Mucosa of rectum (tissue), 2 donors: ENCODE results near the gene PTPN3.
A peak's percentile ranks its signal among the peaks of the same experiment; 100 is the strongest.
"Not testable (repeated sequence)": the region's sequence is repeated elsewhere in the genome, so short reads cannot be mapped to it uniquely, and the experiment has no call there.

ENCODE experiments used
- H3K27ac ChIP-seq, 2 donors: one replicate each; pipeline ENCODE4 v1.7.0; 2013; ENCODE audit warnings: inconsistent platforms in 2 of 2, low read depth in 2 of 2, low read length in 2 of 2
- H3K27me3 ChIP-seq, 2 donors: one replicate each; pipeline ENCODE4 v1.7.0; 2013; ENCODE audit warnings: low read length in 2 of 2; ENCODE audit not compliant: control insufficient read depth in 2 of 2, insufficient read depth in 2 of 2
- H3K36me3 ChIP-seq, 2 donors: one replicate each; pipeline ENCODE4 v1.7.0; 2013; ENCODE audit warnings: low read length in 2 of 2; ENCODE audit not compliant: control insufficient read depth in 2 of 2, insufficient read depth in 2 of 2
- H3K4me1 ChIP-seq, 2 donors: one replicate each; pipeline ENCODE4 v1.7.0; 2013; ENCODE audit warnings: low read length in 2 of 2, mild to moderate bottlenecking in 1 of 2; ENCODE audit not compliant: control insufficient read depth in 2 of 2, insufficient read depth in 2 of 2
- H3K4me3 ChIP-seq, 2 donors: one replicate each; pipeline ENCODE4 v1.7.0; 2013; ENCODE audit warnings: low read length in 2 of 2
- H3K9ac ChIP-seq, 2 donors: one replicate each; pipeline ENCODE4 v1.7.0; 2013; ENCODE audit warnings: low read length in 2 of 2, low read depth in 1 of 2, mild to moderate bottlenecking in 1 of 2
- H3K9me3 ChIP-seq, 2 donors: one replicate each; pipeline ENCODE4 v1.7.0; 2013; ENCODE audit warnings: low read length in 2 of 2; ENCODE audit not compliant: control insufficient read depth in 2 of 2
- donor health status: healthy.
- donor health status: Normal muscosa, but diverticular disease.

The PTPN3 gene

GRCh38 chr9:109382585-109382984 is 115.5 kb downstream of the PTPN3 start:
- Histone ChIP-seq H3K4me1 (peaks cover 0 to 8% of the 10 kb centered on the region in 2 donors), H3K27me3 (no peaks in the 10 kb centered on the region), H3K9me3 (no peaks in the 10 kb centered on the region), H3K36me3 (peaks cover 68 to 72% of the 10 kb centered on the region in 2 donors), H3K9ac (no peak overlapping the region), H3K4me3 (no peak overlapping the region), H3K27ac (no peak overlapping the region)

GRCh38 chr9:109382182-109382581 is 115.9 kb downstream of the PTPN3 start:
- H3K27ac ChIP-seq: no peak overlapping the region
- H3K4me1 ChIP-seq: peaks cover 0 to 8% of the 10 kb centered on the region in 2 donors
- H3K9ac ChIP-seq: no peak overlapping the region
- H3K9me3 ChIP-seq: no peaks in the 10 kb centered on the region
- H3K36me3 ChIP-seq: peaks cover 64 to 68% of the 10 kb centered on the region in 2 donors
- no peak overlapping the region for H3K4me3 ChIP-seq
- no peaks in the 10 kb centered on the region for H3K27me3 ChIP-seq

- no peak overlapping the region for H3K9ac ChIP-seq
- H3K27me3 ChIP-seq: no peaks in the 10 kb centered on the region
- no peaks in the 10 kb centered on the region for H3K9me3 ChIP-seq
- H3K27ac ChIP-seq: no peak overlapping the region
- H3K36me3 ChIP-seq: peaks cover 55 to 58% of the 10 kb centered on the region in 2 donors
- peaks cover 0 to 8% of the 10 kb centered on the region in 2 donors for H3K4me1 ChIP-seq
- no peak overlapping the region for H3K4me3 ChIP-seq
Measured at GRCh38 chr9:109381011-109381729, 116.9 kb downstream of the PTPN3 start.

GRCh38 chr9:109379513-109379912 is 118.6 kb downstream of the PTPN3 start:
- no peak overlapping the region for H3K4me3 ChIP-seq
- no peaks in the 10 kb centered on the region for H3K9me3 ChIP-seq
- no peaks in the 10 kb centered on the region for H3K27me3 ChIP-seq
- H3K27ac ChIP-seq: peak overlapping the region in 1 of 2 donors; percentile 54
- H3K9ac ChIP-seq: no peak overlapping the region
- H3K4me1 ChIP-seq: peaks cover 0 to 8% of the 10 kb centered on the region in 2 donors
- peaks cover 40 to 47% of the 10 kb centered on the region in 2 donors for H3K36me3 ChIP-seq

- Histone ChIP-seq H3K4me1 (peaks cover 0 to 8% of the 10 kb centered on the region in 2 donors), H3K4me3 (no peak overlapping the region), H3K27me3 (no peaks in the 10 kb centered on the region), H3K9ac (no peak overlapping the region), H3K9me3 (no peaks in the 10 kb centered on the region), H3K27ac (no peak overlapping the region), H3K36me3 (peaks cover 30 to 40% of the 10 kb centered on the region in 2 donors)
Measured at GRCh38 chr9:109378316-109378715, 119.8 kb downstream of the PTPN3 start.

GRCh38 chr9:109372246-109372645 is 125.9 kb downstream of the PTPN3 start:
- no peaks in the 10 kb centered on the region for H3K4me1 ChIP-seq
- no peak overlapping the region for H3K9ac ChIP-seq
- H3K4me3 ChIP-seq: no peak overlapping the region

GRCh38 chr9:109371374-109371773 is 126.7 kb downstream of the PTPN3 start:
- H3K9ac ChIP-seq: no peak overlapping the region

More at GRCh38 chr9:109372246-109372645, 125.9 kb downstream of the PTPN3 start:
- no peaks in the 10 kb centered on the region for H3K27me3 ChIP-seq
- no peaks in the 10 kb centered on the region for H3K36me3 ChIP-seq
- H3K9me3 ChIP-seq: no peaks in the 10 kb centered on the region
- H3K27ac ChIP-seq: no peak overlapping the region

GRCh38 chr9:109369285-109369684 is 128.8 kb downstream of the PTPN3 start:
- Histone ChIP-seq H3K9me3 (no peaks in the 10 kb centered on the region), H3K4me3 (no peak overlapping the region), H3K9ac (no peak overlapping the region), H3K27ac (no peak overlapping the region), H3K4me1 (no peaks in the 10 kb centered on the region), H3K36me3 (no peaks in the 10 kb centered on the region), H3K27me3 (no peaks in the 10 kb centered on the region)

More at GRCh38 chr9:109371374-109371773, 126.7 kb downstream of the PTPN3 start:
- Histone ChIP-seq H3K4me3 (no peak overlapping the region), H3K36me3 (no peaks in the 10 kb centered on the region), H3K4me1 (no peaks in the 10 kb centered on the region), H3K27me3 (no peaks in the 10 kb centered on the region), H3K27ac (no peak overlapping the region), H3K9me3 (no peaks in the 10 kb centered on the region)

- Histone ChIP-seq H3K4me1 (peaks cover 0 to 2% of the 10 kb centered on the region in 2 donors), H3K36me3 (no peaks in the 10 kb centered on the region), H3K9ac (no peak overlapping the region), H3K27me3 (no peaks in the 10 kb centered on the region), H3K27ac (no peak overlapping the region), H3K9me3 (no peaks in the 10 kb centered on the region), H3K4me3 (no peak overlapping the region)
Measured at GRCh38 chr9:109360771-109361170, 137.3 kb downstream of the PTPN3 start.

- not testable (repeated sequence) for H3K9me3 ChIP-seq, H3K4me1 ChIP-seq, H3K9ac ChIP-seq, H3K27me3 ChIP-seq, H3K4me3 ChIP-seq, H3K36me3 ChIP-seq
- H3K27ac ChIP-seq: peak overlapping the region in 1 of 2 donors; percentile 23
Measured at GRCh38 chr9:109358968-109359603, 139.0 kb downstream of the PTPN3 start.
